Epithelial cell of esophagus (primary cell): ENCODE data around the gene CFAP61.

Source experiments
- DNase-seq: peaks from one replicate; pipeline ENCODE4 v3.0.0; 2010; ENCODE audit warnings: low read depth
- H3K4me3 ChIP-seq: 2 replicates; pipeline ENCODE4 v1.5.1; 2011; ENCODE audit warnings: mild to moderate bottlenecking, low read length, control low read depth
- CTCF ChIP-seq: IDR thresholded peaks from 2 replicates; pipeline ENCODE4 v1.5.1; 2011; ENCODE audit warnings: low read depth, mild to moderate bottlenecking, low read length, control low read depth, inconsistent platforms; ENCODE audit not compliant: insufficient read depth; ENCODE audit errors: missing control alignments

Gene CFAP61

GRCh38 chr20:20219016-20219415 lies 166.7 kb downstream of the CFAP61 start:
- TF ChIP-seq CTCF: no peak
- DNase-seq: no peak
- no peak overlapping the region for H3K4me3 ChIP-seq

GRCh38 chr20:20220134-20220533 lies 167.8 kb downstream of the CFAP61 start:
- TF ChIP-seq CTCF: no peak
- no peak overlapping the region for H3K4me3 ChIP-seq
- DNase-seq: no peak

- DNase-seq: no peak
- H3K4me3 ChIP-seq: no peak overlapping the region
- TF ChIP-seq CTCF: no peak
Measured at GRCh38 chr20:20223981-20224380, 171.6 kb downstream of the CFAP61 start.

- no peak for DNase-seq
- H3K4me3 ChIP-seq: no peak overlapping the region
- no peak for TF ChIP-seq CTCF
Measured at GRCh38 chr20:20224806-20225205, 172.5 kb downstream of the CFAP61 start.

- no peak for TF ChIP-seq CTCF
- no peak overlapping the region for H3K4me3 ChIP-seq
- DNase-seq: no peak
Measured at GRCh38 chr20:20225325-20226043, 173.2 kb downstream of the CFAP61 start.

GRCh38 chr20:20226554-20226953 lies 174.2 kb downstream of the CFAP61 start:
- no peak overlapping the region for H3K4me3 ChIP-seq
- no peak for TF ChIP-seq CTCF

GRCh38 chr20:20227013-20227571 lies 174.8 kb downstream of the CFAP61 start:
- DNase-seq: no peak
- no peak for TF ChIP-seq CTCF
- H3K4me3 ChIP-seq: no peak overlapping the region

More at GRCh38 chr20:20226554-20226953, 174.2 kb downstream of the CFAP61 start:
- no peak for DNase-seq
